ENCODE data around the gene PKHD1.

DNA sequence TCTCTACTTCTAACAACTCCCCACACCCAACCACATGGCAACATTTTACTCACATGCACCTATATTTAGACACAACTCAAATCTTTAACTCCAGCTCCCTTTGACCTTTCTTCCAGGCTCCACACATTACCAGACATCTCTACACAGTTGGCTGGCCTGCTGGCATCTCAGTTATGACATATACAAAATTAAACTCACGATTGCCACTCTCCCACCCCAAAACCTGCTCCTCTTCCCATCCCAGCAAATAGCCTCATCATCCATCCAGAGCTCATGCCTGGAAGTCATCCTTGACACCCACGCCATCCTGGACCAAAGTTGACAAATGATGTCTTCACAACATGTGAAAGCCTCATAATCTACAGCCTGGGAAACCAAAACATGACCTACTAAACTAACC lies 176.6 kb downstream of the PKHD1 start:
- TF ChIP-seq, protein P1, sequence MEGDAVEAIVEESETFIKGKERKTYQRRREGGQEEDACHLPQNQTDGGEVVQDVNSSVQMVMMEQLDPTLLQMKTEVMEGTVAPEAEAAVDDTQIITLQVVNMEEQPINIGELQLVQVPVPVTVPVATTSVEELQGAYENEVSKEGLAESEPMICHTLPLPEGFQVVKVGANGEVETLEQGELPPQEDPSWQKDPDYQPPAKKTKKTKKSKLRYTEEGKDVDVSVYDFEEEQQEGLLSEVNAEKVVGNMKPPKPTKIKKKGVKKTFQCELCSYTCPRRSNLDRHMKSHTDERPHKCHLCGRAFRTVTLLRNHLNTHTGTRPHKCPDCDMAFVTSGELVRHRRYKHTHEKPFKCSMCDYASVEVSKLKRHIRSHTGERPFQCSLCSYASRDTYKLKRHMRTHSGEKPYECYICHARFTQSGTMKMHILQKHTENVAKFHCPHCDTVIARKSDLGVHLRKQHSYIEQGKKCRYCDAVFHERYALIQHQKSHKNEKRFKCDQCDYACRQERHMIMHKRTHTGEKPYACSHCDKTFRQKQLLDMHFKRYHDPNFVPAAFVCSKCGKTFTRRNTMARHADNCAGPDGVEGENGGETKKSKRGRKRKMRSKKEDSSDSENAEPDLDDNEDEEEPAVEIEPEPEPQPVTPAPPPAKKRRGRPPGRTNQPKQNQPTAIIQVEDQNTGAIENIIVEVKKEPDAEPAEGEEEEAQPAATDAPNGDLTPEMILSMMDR (conservative IDR thresholded peaks at IDR 0.05; ENCODE audit: low read depth, low read length): no peak
- TF ChIP-seq EZH2 (IDR thresholded peaks at IDR 0.05; ENCODE audit: borderline replicate concordance, low read depth, low read length, poor library complexity, severe bottlenecking): no peak
